Suprapubic skin (tissue), 4 donors: Measurements from ENCODE around the gene ZC3HAV1. TPM values are rescaled to one million over a fixed set of nuclear protein-coding genes. Genes with fewer than 3 reads are reported as not detected.

ENCODE experiments used
- DNase-seq, 2 donors: peaks; one replicate each; pipeline ENCODE4 v3.0.0-alpha.2; 2019; ENCODE audit warnings: low spot score in 2 of 2
- H3K27ac ChIP-seq: fragments of 200-600 bp; sonication (generic); one replicate; pipeline ENCODE4 v1.5.1; 2019
- H3K27me3 ChIP-seq: fragments of 200-600 bp; sonication (generic); one replicate; pipeline ENCODE4 v1.5.1; 2019
- H3K36me3 ChIP-seq: fragments of 200-600 bp; sonication (generic); one replicate; pipeline ENCODE4 v1.5.1; 2019
- H3K4me1 ChIP-seq: fragments of 200-600 bp; sonication (generic); one replicate; pipeline ENCODE4 v1.5.1; 2019
- H3K4me3 ChIP-seq: fragments of 200-600 bp; sonication (generic); one replicate; pipeline ENCODE4 v1.5.1; 2019; ENCODE audit warnings: mild to moderate bottlenecking
- H3K9me3 ChIP-seq: fragments of 200-600 bp; sonication (generic); one replicate; pipeline ENCODE4 v1.5.1; 2019
- CTCF ChIP-seq, 2 donors: fragments of 200-600 bp in 1 of 2; fragments of 450-650 bp in 1 of 2; sonication (generic) in 1 of 2; IDR thresholded peaks; one replicate each; pipeline ENCODE4 v1.5.1; 2016 to 2019; ENCODE audit warnings: antibody characterized with exemption in 2 of 2, mild to moderate bottlenecking in 1 of 2, moderate library complexity in 1 of 2
- EP300 ChIP-seq: sonication (generic); formaldehyde crosslinking; IDR thresholded peaks from one replicate; pipeline ENCODE4 v1.6.1; 2017; ENCODE audit warnings: antibody characterized with exemption
- POLR2A ChIP-seq, 2 donors: fragments of 450-650 bp; IDR thresholded peaks; one replicate each; pipeline ENCODE4 v1.6.1; 2017; ENCODE audit warnings: antibody characterized with exemption in 2 of 2, mild to moderate bottlenecking in 2 of 2, moderate library complexity in 2 of 2
- POLR2AphosphoS5 ChIP-seq, 3 donors: sonication (generic); formaldehyde crosslinking; IDR thresholded peaks; one replicate each; pipeline ENCODE4 v1.6.1; 2017; ENCODE audit warnings: antibody characterized with exemption in 3 of 3
- WGBS: methylation state at CpG from one replicate; pipeline ENCODE4 v1.1.5; 2018; 5-methylcytosine and 5-hydroxymethylcytosine counted together
- total RNA-seq, 4 donors: library from RNA; depleted of rRNA; stranded (reverse); fragments of >200 nt; gene quantifications; one replicate each; pipeline ENCODE4 v1.1.0, GENCODE V29; 2016

Gene ZC3HAV1
- total RNA-seq, 4 donors from 2014 or later = 27.0 to 34.4 (median 29.8) TPM

GRCh38 chr7:139047970-139048369 is 61.5 kb downstream of the ZC3HAV1 start:
- H3K27me3 ChIP-seq = no peaks in the 10 kb centered on the region

GRCh38 chr7:139046143-139046542 is 63.4 kb downstream of the ZC3HAV1 start:
- DNase-seq = no peak
- H3K36me3 ChIP-seq = peaks cover 63% of the 10 kb centered on the region
- no peak overlapping the region for H3K4me3 ChIP-seq
- H3K27me3 ChIP-seq = no peaks in the 10 kb centered on the region
- WGBS = 85% methylated on average over 6 of the region's 6 CpGs
- H3K9me3 ChIP-seq = no peaks in the 10 kb centered on the region
- H3K4me1 ChIP-seq = no peaks in the 10 kb centered on the region
- no peak overlapping the region for H3K27ac ChIP-seq
- TF ChIP-seq EP300 (no peak), CTCF (IDR thresholded peaks at IDR 0.05) (no peak), POLR2AphosphoS5 (IDR thresholded peaks at IDR 0.05) (no peak), POLR2A (IDR thresholded peaks at IDR 0.05) (no peak)

More at GRCh38 chr7:139047970-139048369, 61.5 kb downstream of the ZC3HAV1 start:
- Histone ChIP-seq H3K9me3 (no peaks in the 10 kb centered on the region), H3K4me3 (no peak overlapping the region), H3K27ac (no peak overlapping the region), H3K36me3 (peaks cover 82% of the 10 kb centered on the region), H3K4me1 (no peaks in the 10 kb centered on the region)
- WGBS = 82% methylated on average over 3 of the region's 3 CpGs
- TF ChIP-seq POLR2A (IDR thresholded peaks at IDR 0.05) = no peak
- no peak for TF ChIP-seq CTCF (IDR thresholded peaks at IDR 0.05)
- no peak for TF ChIP-seq EP300
- no peak for TF ChIP-seq POLR2AphosphoS5 (IDR thresholded peaks at IDR 0.05)
- DNase-seq = no peak

GRCh38 chr7:139044813-139045794 is 64.4 kb downstream of the ZC3HAV1 start:
- Histone ChIP-seq H3K36me3 (peaks cover 53% of the 10 kb centered on the region), H3K27me3 (no peaks in the 10 kb centered on the region), H3K9me3 (no peaks in the 10 kb centered on the region), H3K4me1 (no peaks in the 10 kb centered on the region), H3K27ac (no peak overlapping the region), H3K4me3 (no peak overlapping the region)
- 84% methylated on average over 5 of the region's 5 CpGs for WGBS
- no peak for DNase-seq
- TF ChIP-seq POLR2AphosphoS5 (IDR thresholded peaks at IDR 0.05) (no peak), POLR2A (IDR thresholded peaks at IDR 0.05) (no peak), CTCF (IDR thresholded peaks at IDR 0.05) (no peak), EP300 (no peak)

- Histone ChIP-seq H3K27me3 (no peaks in the 10 kb centered on the region), H3K9me3 (no peaks in the 10 kb centered on the region), H3K36me3 (peaks cover 43% of the 10 kb centered on the region), H3K4me3 (no peak overlapping the region), H3K4me1 (no peaks in the 10 kb centered on the region), H3K27ac (no peak overlapping the region)
- no peak for DNase-seq
- WGBS = 73% methylated on average over 14 of the region's 14 CpGs
- TF ChIP-seq EP300 (no peak), POLR2AphosphoS5 (IDR thresholded peaks at IDR 0.05) (no peak), POLR2A (IDR thresholded peaks at IDR 0.05) (no peak), CTCF (IDR thresholded peaks at IDR 0.05) (no peak)
Observed at GRCh38 chr7:139043823-139044812, 65.4 kb downstream of the ZC3HAV1 start.
